Heart left ventricle (tissue), 16 donors: ENCODE measurements around the gene ATP2B2. TPM values are rescaled to one million over a fixed set of nuclear protein-coding genes. Genes with fewer than 3 reads are reported as not detected.

ENCODE experiments used
- ATAC-seq, 4 donors: fragments of 200-7000 bp; cut with Tn5 transposase; one replicate each; pipeline ENCODE4 v1.9.1; 2020 to 2022; ENCODE audit warnings: moderate library complexity in 4 of 4, mild to moderate bottlenecking in 3 of 4, moderate number of reproducible peaks in 1 of 4
- DNase-seq, 5 donors: peaks; one replicate each; pipeline ENCODE4 v3.0.0-alpha.2; 2020
- H3K27ac ChIP-seq, 12 donors: fragments of 200-600 bp; sonication (generic) in 4 of 12; one replicate each; pipeline versions ENCODE4 v1.5.0 to v1.8.0; 2016 to 2022; ENCODE audit warnings: mild to moderate bottlenecking in 2 of 12
- H3K27me3 ChIP-seq, 9 donors: fragments of 200-600 bp; sonication (generic) in 2 of 9; one replicate each; pipeline versions ENCODE4 v1.5.1 to v1.8.0; 2016 to 2022; ENCODE audit warnings: mild to moderate bottlenecking in 3 of 9
- H3K36me3 ChIP-seq, 9 donors: fragments of 200-600 bp; sonication (generic) in 2 of 9; one replicate each; pipeline versions ENCODE4 v1.5.0 to v1.8.0; 2018 to 2022; ENCODE audit warnings: mild to moderate bottlenecking in 2 of 9
- H3K4me1 ChIP-seq, 12 donors: fragments of 200-600 bp; sonication (generic) in 4 of 12; one replicate each; pipeline versions ENCODE4 v1.5.0 to v1.8.0; 2016 to 2022; ENCODE audit warnings: mild to moderate bottlenecking in 3 of 12
- H3K4me3 ChIP-seq, 12 donors: fragments of 200-600 bp; sonication (generic) in 4 of 12; one replicate each; pipeline versions ENCODE4 v1.5.0 to v1.8.0; 2017 to 2022; ENCODE audit warnings: mild to moderate bottlenecking in 9 of 12, moderate library complexity in 4 of 12
- H3K9me3 ChIP-seq, 12 donors: fragments of 200-600 bp; sonication (generic) in 4 of 12; one replicate each; pipeline versions ENCODE4 v1.5.0 to v1.8.0; 2016 to 2022; ENCODE audit warnings: mild to moderate bottlenecking in 1 of 12
- POLR2A ChIP-seq, 2 donors: fragments of 450-650 bp; IDR thresholded peaks; one replicate each; pipeline ENCODE4 v1.6.1; 2017; ENCODE audit warnings: antibody characterized with exemption in 2 of 2, mild to moderate bottlenecking in 2 of 2, moderate library complexity in 2 of 2
- WGBS, 4 donors: extraction: QIAGEN DNeasy Blood & Tissue Kit in 2 of 4; methylation state at CpG; one replicate each; pipeline versions ENCODE4 v1.1.5 to v1.1.7; 2013 to 2018; 5-methylcytosine and 5-hydroxymethylcytosine counted together
- intact Hi-C, 10 donors: fragments of 100-400 bp; cut with DNase I; formaldehyde crosslinking; loops; one replicate each; pipeline versions ENCODE4 v1.11.1 to v1.14.2; 2022
- polyA plus RNA-seq, 2 donors: library from polyadenylated mRNA; stranded (reverse); fragments of 200-250 nt; gene quantifications; one replicate each; pipeline ENCODE4 v1.2.3, GENCODE V29; 2013
- total RNA-seq, 9 donors: library from RNA; depleted of rRNA in 2 of 9; stranded (reverse); fragments of >200 nt in 2 of 9; fragmentation: NEBNext Ultra II Directional in 3 of 9; extraction: Animal tissue kit (Norgen Biotek cat#: 25700) in 3 of 9; gene quantifications; one replicate each; pipeline versions ENCODE4 v1.1.0 to v1.2.4, GENCODE V29; 2016 to 2023
- TF ChIP-seq, protein P1 (sequence below), 12 donors: fragments of 200-600 bp; sonication (generic) in 4 of 12; IDR thresholded peaks; one replicate each; pipeline versions ENCODE4 v1.5.0 to v1.8.0; 2018 to 2022; ENCODE audit warnings: antibody characterized with exemption in 12 of 12, mild to moderate bottlenecking in 5 of 12
- donor health status: ischemic (EF 13 %, LVEDD 7.1; RV severe dilation, severe dysfunction).
- donor health status: healthy with polysubstance abuse.
- donor health status: DM: no; HTN: yes; CAD: no.
- donor health status: DM: no; HTN: no; CAD: no.
- donor health status: ischemic (EF 25% LVEDD 6.9; RV normal size, moderate dysfunction).
- donor health status: ischemic (EF 25% LVEDD 5.7; RV mildly dilated, moderate dysfunction).
- donor health status: healthy.
- donor health status: DM: yes; HTN: yes; CAD: no.
- donor health status: ischemic (EF 35%, LVEDD 5.7; RV mildly dilated, moderate dysfunction).
- donor health status: nonischemic (EF 11% LVEDD 7.7; RV severe dilation, severe dysfunction).
- donor health status: DM: yes; HTN: yes; CAD: no.
- donor health status: PGD.
- donor health status: ischemic (EF 29% LVEDD 5.4; RV normal size, mild dysfunction).
- donor health status: nonischemic (EF 23%, LVEDD 6.1; RV moderate dilation, normal function).

Gene ATP2B2
- total and polyA plus RNA-seq, 11 donors = 0.01 to 0.35 (median 0.12) TPM; not detected in 3

DNA sequence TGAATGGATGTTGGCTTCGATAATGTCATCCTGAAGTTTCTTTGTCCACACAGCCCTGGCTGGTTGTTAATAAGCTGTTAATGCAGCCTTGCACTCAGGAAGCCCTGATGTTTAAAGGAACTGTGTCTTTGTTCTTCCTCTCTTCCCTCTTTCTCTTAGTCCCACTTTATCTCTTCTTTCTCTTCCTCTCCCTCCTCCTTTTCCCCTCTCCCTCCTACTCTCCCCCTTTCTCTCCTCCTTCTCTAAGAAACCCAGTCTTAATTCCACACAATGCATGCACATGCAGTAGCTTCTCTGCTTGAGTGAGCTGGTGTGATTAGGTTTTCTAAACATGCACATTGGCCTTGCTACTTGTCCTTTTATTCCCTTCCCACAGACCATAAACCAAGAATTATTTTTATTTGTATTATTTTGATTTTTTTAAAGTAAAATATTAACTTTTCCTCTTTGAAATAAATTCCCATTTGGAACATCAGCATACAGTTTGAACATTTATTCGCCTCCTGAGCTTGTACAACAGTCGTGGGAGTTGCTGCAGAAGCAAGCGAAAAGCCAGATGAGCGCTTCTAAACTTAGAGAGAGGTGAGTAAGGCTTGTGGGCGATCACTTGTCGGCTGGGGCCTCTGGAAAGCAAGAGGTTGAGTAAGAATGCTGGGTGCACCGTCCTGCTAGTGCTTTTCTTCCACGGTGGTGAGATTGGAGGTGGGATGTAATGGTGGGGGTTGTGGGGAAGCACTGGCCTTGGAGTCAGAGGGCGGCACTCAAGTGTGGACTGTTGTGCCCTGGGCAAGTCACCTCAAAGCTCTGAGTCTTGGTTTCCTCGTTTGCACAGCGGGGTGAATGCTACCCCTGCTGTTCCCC, 219.9 kb downstream of the ATP2B2 start:
- 86 to 91% (median 88%) methylated on average over 12 of the region's 12 CpGs for WGBS, 4 donors
- Histone ChIP-seq H3K9me3 (no peaks in the 10 kb centered on the region), H3K4me1 (peaks cover 0 to 23% (median 2%) of the 10 kb centered on the region in 12 donors), H3K4me3 (no peak overlapping the region), H3K27me3 (no peaks in the 10 kb centered on the region), H3K27ac (no peak overlapping the region), H3K36me3 (peaks cover 0 to 80% (median 46%) of the 10 kb centered on the region in 9 donors)
- no peak for DNase-seq
- intact Hi-C loops = no loop called here
- no peak for ATAC-seq
- TF ChIP-seq, protein P1, sequence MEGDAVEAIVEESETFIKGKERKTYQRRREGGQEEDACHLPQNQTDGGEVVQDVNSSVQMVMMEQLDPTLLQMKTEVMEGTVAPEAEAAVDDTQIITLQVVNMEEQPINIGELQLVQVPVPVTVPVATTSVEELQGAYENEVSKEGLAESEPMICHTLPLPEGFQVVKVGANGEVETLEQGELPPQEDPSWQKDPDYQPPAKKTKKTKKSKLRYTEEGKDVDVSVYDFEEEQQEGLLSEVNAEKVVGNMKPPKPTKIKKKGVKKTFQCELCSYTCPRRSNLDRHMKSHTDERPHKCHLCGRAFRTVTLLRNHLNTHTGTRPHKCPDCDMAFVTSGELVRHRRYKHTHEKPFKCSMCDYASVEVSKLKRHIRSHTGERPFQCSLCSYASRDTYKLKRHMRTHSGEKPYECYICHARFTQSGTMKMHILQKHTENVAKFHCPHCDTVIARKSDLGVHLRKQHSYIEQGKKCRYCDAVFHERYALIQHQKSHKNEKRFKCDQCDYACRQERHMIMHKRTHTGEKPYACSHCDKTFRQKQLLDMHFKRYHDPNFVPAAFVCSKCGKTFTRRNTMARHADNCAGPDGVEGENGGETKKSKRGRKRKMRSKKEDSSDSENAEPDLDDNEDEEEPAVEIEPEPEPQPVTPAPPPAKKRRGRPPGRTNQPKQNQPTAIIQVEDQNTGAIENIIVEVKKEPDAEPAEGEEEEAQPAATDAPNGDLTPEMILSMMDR (IDR thresholded peaks at IDR 0.05) = no peak
- TF ChIP-seq POLR2A (IDR thresholded peaks at IDR 0.05) = no peak

DNA sequence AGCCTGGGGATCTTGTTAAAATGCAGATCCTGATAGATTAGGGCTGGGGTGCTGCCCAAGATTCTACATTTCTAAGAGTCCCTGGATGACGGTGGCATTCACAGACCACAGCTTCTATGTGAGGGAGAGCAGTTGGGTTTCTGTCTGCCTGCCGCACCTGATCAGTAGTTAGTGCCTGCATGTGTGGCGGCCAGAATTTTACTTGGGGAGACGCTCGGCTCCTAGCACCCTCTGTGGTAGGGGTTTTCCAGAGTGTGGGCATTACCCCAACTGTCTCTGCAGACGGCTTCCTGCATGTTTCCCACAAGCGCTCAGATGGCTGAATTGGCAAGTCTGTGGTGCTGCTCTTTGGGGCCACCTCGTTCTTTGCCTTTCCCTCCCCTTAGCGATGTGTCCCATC, 220.9 kb downstream of the ATP2B2 start:
- no peak overlapping the region for H3K27ac ChIP-seq
- ATAC-seq = no peak
- H3K4me1 ChIP-seq = peaks cover 0 to 23% (median 2%) of the 10 kb centered on the region in 12 donors
- no peak for DNase-seq
- H3K36me3 ChIP-seq = peaks cover 0 to 90% (median 52%) of the 10 kb centered on the region in 9 donors
- H3K9me3 ChIP-seq = no peaks in the 10 kb centered on the region
- no peaks in the 10 kb centered on the region for H3K27me3 ChIP-seq
- no peak for TF ChIP-seq POLR2A (IDR thresholded peaks at IDR 0.05)
- TF ChIP-seq, protein P1 (IDR thresholded peaks at IDR 0.05) = no peak
- no peak overlapping the region for H3K4me3 ChIP-seq
- 88 to 95% (median 91%) methylated on average over 7 to 9 of the region's 9 CpGs for WGBS, 4 donors
- intact Hi-C loops = no loop called here

DNA sequence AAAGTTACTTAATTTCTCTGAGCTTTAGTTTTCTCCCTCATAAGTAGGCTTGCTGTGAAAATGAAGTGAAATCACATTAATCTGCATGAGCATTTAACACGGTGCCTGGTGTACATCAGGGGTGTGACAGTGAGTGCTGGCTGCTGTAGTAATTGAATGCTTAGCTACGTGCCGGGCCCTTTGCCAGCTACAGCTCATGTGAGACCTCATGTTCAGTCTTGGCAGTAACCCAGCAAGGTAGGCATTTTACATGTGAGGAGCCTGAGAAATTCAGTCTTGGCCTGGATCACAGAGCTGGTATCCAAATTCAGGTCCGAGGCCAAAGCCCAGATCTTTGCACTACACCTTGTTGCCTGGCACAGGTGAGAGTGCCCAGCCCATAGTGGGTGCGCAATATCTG, 221.7 kb downstream of the ATP2B2 start:
- DNase-seq (peak in 3 of 5 donors; percentile 30 to 68 (median 34)), ATAC-seq (peak in 2 of 4 donors; percentile 42 to 56)
- peaks cover 0 to 90% (median 54%) of the 10 kb centered on the region in 9 donors for H3K36me3 ChIP-seq
- TF ChIP-seq POLR2A (IDR thresholded peaks at IDR 0.05) = no peak
- TF ChIP-seq, protein P1 (IDR thresholded peaks at IDR 0.05) = no peak
- no peak overlapping the region for H3K27ac ChIP-seq
- no peak overlapping the region for H3K4me3 ChIP-seq
- H3K4me1 ChIP-seq = peaks cover 0 to 23% (median 2%) of the 10 kb centered on the region in 12 donors
- 49 to 81% (median 57%) methylated on average over 5 of the region's 5 CpGs for whole genome bisulfite sequencing, 4 donors
- no peaks in the 10 kb centered on the region for H3K27me3 ChIP-seq
- no peaks in the 10 kb centered on the region for H3K9me3 ChIP-seq
- intact Hi-C loops = no loop called here

DNA sequence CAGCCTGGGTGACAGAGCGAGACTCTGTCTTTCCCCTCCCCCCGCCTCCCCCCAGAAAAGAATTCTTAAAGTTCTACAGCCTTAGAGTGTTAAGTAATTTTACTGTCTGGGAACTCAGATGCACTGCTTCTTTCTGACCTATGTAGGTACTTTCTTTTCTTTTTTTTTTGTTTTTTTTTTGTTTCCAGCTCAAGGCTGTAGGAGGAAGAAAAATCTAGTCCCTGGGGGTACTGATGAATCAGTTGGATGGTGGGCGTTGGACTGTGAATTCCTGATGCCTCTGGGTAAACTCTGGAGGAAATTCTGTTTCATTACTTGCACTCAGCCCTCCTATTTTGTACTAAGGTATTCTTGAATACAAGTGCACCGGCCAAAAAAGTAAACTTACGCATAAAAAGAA, 223.4 kb downstream of the ATP2B2 start:
- TF ChIP-seq, protein P1 (IDR thresholded peaks at IDR 0.05) = no peak
- no peak for TF ChIP-seq POLR2A (IDR thresholded peaks at IDR 0.05)
- Histone ChIP-seq H3K4me3 (no peak overlapping the region), H3K9me3 (no peaks in the 10 kb centered on the region), H3K27ac (no peak overlapping the region), H3K27me3 (no peaks in the 10 kb centered on the region), H3K36me3 (peaks cover 0 to 91% (median 53%) of the 10 kb centered on the region in 9 donors), H3K4me1 (peaks cover 0 to 23% (median 2%) of the 10 kb centered on the region in 12 donors)
- ATAC-seq (peak in 1 of 4 donors; percentile 68), DNase-seq (no peak)
- 73 to 83% (median 76%) methylated on average over 5 of the region's 5 CpGs for WGBS, 4 donors
- intact Hi-C loops = no loop called here
